Activated B cell treated with CpG ODN at 0.5 μM for 24 hours (primary cell): ENCODE data around the gene B3GNT7. TPM values are rescaled to one million over a fixed set of nuclear protein-coding genes. Genes with fewer than 3 reads are reported as not detected.

Source experiments
- ATAC-seq: fragments of 200-7000 bp; cut with Tn5 transposase; one replicate; pipeline ENCODE4 v1.10.0; 2021; ENCODE audit warnings: low read depth, mild to moderate bottlenecking, moderate library complexity
- CTCF ChIA-PET: fragments of 350-600 bp; sonication (Branson Sonifier 250); formaldehyde crosslinking; loops from one replicate; lab custom pipeline; 2021; ENCODE audit warnings: antibody characterized with exemption; lab: Charles Lee
- POLR2A ChIA-PET: fragments of 350-600 bp; sonication (Branson Sonifier 250); formaldehyde crosslinking; loops from one replicate; lab custom pipeline; 2021; ENCODE audit warnings: antibody characterized with exemption; lab: Charles Lee
- DNase-seq: peaks from one replicate; pipeline ENCODE4 v3.0.0; 2022
- H3K27ac Mint-ChIP-seq: one replicate; pipeline ENCODE4 v1.8.0; 2020; ENCODE audit warnings: mixed read lengths
- H3K27me3 Mint-ChIP-seq: one replicate; pipeline ENCODE4 v1.8.0; 2021; ENCODE audit warnings: mixed read lengths
- H3K36me3 Mint-ChIP-seq: one replicate; pipeline ENCODE4 v1.8.0; 2021; ENCODE audit warnings: low read depth, mixed read lengths
- H3K4me1 Mint-ChIP-seq: one replicate; pipeline ENCODE4 v1.8.0; 2021; ENCODE audit warnings: mixed read lengths
- H3K4me3 Mint-ChIP-seq: one replicate; pipeline ENCODE4 v1.8.0; 2020; ENCODE audit warnings: mild to moderate bottlenecking, mixed read lengths
- H3K9me3 Mint-ChIP-seq: one replicate; pipeline ENCODE4 v1.8.0; 2020; ENCODE audit warnings: mixed read lengths
- intact Hi-C: fragments of 100-400 bp; cut with micrococcal nuclease; formaldehyde crosslinking; loops from one replicate; pipeline ENCODE4 v1.15.1; 2024
- total RNA-seq: library from RNA; stranded (reverse); gene quantifications from 2 replicates; pipeline ENCODE4 v1.2.3, GENCODE V29; 2022
- TF ChIP-seq, protein P1 (sequence below): fragments of 200-600 bp; IDR thresholded peaks from one replicate; pipeline ENCODE4 v1.8.0; 2022; ENCODE audit warnings: antibody characterized with exemption, mild to moderate bottlenecking

Gene B3GNT7
- total RNA-seq, 1 donor from 2014 or later = 24.4 TPM

DNA sequence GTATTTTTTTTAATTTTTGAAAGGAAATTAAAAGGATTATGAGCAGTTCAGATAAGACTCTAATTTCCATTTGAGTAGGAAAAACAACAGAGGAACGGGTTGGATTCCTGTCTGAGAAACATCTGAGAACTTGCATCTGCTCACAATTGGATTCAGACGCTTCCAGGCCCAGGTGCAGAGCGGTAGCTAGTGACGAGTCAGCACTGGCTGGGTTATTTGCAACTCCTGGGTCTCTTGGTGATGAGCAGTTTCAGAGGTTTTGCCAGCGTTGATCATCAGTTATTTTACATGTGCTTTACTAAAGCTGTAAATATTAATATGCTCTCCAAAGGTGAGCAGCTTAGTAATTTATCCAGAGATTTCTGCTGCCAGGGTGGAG is 39.1 kb upstream of the B3GNT7 start:
- ChIA-PET POLR2A (no interaction called here), CTCF (no interaction called here)
- Mint-ChIP-seq H3K36me3 (no peaks in the 10 kb centered on the region), H3K27ac (no peak overlapping the region), H3K27me3 (no peaks in the 10 kb centered on the region), H3K9me3 (no peaks in the 10 kb centered on the region), H3K4me3 (no peak overlapping the region), H3K4me1 (peaks cover 4% of the 10 kb centered on the region)
- ATAC-seq = no peak
- DNase-seq = no peak
- intact Hi-C loops = no loop called here
- TF ChIP-seq, protein P1, sequence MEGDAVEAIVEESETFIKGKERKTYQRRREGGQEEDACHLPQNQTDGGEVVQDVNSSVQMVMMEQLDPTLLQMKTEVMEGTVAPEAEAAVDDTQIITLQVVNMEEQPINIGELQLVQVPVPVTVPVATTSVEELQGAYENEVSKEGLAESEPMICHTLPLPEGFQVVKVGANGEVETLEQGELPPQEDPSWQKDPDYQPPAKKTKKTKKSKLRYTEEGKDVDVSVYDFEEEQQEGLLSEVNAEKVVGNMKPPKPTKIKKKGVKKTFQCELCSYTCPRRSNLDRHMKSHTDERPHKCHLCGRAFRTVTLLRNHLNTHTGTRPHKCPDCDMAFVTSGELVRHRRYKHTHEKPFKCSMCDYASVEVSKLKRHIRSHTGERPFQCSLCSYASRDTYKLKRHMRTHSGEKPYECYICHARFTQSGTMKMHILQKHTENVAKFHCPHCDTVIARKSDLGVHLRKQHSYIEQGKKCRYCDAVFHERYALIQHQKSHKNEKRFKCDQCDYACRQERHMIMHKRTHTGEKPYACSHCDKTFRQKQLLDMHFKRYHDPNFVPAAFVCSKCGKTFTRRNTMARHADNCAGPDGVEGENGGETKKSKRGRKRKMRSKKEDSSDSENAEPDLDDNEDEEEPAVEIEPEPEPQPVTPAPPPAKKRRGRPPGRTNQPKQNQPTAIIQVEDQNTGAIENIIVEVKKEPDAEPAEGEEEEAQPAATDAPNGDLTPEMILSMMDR = no peak

DNA sequence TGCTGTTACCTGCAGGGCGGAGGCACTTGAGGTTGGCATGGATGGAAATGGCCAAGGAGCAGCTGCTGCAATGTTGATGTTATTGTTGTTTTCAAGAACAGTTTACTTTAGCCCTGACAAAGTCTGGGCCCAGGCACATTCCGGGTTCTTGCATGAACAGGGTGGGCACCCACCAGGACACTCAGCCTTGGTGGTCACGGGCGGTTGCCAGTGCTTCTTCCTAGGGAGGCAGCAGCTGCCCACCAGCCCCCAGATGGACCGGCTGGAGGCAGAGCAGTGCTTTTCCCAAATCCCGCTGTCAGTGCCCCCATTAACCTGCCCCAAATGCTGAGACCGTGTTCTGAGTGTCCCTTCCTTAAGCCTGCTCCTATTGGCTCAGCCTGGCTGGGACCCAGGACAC is 38.5 kb upstream of the B3GNT7 start:
- CTCF ChIA-PET = no interaction called here

DNA sequence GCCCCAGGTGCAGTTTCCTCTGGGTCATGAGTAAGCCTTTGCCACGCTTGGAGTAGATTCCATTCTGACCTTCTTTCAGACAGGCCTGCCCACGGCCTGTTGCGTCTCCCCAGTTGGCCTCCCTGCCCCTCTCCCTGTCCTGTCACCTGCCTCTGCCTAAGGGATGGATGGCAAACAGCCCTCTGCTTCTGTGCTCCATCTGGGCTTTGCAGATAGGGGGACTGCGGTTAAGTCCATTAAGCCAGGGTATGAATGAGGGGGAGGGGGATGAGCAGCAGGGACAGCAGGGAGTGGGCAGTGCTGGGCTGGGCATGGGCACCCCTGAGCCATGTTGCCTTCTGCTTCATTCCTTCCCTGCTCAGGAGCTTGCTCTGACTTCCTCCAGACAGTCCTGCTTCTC is 37.6 kb upstream of the B3GNT7 start:
- intact Hi-C loops = no loop called here
- H3K4me3 Mint-ChIP-seq = no peak overlapping the region
- H3K27me3 Mint-ChIP-seq = no peaks in the 10 kb centered on the region
- CTCF ChIA-PET = no interaction called here
- ATAC-seq = no peak
- no peaks in the 10 kb centered on the region for H3K9me3 Mint-ChIP-seq
- DNase-seq = no peak
- no peak overlapping the region for H3K27ac Mint-ChIP-seq
- no peaks in the 10 kb centered on the region for H3K36me3 Mint-ChIP-seq
- H3K4me1 Mint-ChIP-seq = peaks cover 19% of the 10 kb centered on the region
- TF ChIP-seq, protein P1 = no peak
- POLR2A ChIA-PET = no interaction called here

More for the DNA sequence above, 38.5 kb upstream of the B3GNT7 start:
- intact Hi-C loops = no loop called here
- Mint-ChIP-seq H3K4me3 (no peak overlapping the region), H3K27ac (no peak overlapping the region), H3K36me3 (no peaks in the 10 kb centered on the region), H3K9me3 (no peaks in the 10 kb centered on the region), H3K27me3 (no peaks in the 10 kb centered on the region), H3K4me1 (peaks cover 10% of the 10 kb centered on the region)
- TF ChIP-seq, protein P1 = no peak
- ATAC-seq (no peak), DNase-seq (no peak)
- POLR2A ChIA-PET = no interaction called here

DNA sequence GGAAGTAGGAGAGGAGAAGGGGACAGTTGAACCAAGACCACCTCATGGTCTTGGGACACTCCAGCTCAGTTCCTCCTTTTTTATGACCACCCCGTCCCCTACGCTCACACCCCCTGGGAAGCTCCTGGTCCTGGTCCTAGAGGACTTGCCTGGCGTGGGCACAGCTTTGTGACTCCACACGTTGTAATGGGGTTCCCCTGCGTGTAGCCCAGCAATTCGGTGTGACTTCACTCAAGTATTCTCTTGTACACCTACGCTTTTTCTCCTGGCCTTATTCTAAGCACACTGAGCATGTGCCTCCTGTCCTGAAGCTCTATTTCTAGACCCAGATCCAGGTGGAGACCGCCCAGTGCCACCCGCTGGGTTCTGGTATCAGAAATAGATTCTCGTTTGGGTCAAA is 36.1 kb upstream of the B3GNT7 start:
- Mint-ChIP-seq H3K4me3 (no peak overlapping the region), H3K36me3 (no peaks in the 10 kb centered on the region), H3K9me3 (no peaks in the 10 kb centered on the region), H3K4me1 (peaks cover 24% of the 10 kb centered on the region), H3K27ac (no peak overlapping the region), H3K27me3 (no peaks in the 10 kb centered on the region)
- TF ChIP-seq, protein P1 = no peak
- DNase-seq = no peak
- ATAC-seq = no peak
- ChIA-PET CTCF (no interaction called here), POLR2A (no interaction called here)
- intact Hi-C loops = no loop called here

DNA sequence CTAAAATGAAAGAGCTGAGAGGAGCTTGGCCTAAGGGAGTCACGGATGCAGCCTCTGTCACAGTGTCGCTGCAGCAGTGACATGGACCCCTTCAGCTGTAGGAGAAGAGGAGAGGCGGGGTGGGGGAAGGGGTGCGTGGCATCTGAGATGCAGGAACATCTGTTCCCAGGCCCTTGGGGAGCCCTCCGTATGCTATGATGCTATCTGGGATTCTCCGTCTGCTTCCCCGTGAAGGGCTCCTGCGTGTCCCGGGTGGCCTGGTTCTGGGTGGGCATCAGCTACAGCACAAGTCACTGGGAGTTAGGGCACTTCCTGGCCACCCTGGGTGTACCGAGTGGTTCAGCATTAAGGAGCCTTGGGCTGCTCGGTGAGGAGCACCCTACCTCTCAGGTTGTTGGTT is 35.6 kb upstream of the B3GNT7 start:
- Mint-ChIP-seq H3K27ac (no peak overlapping the region), H3K9me3 (no peaks in the 10 kb centered on the region), H3K4me1 (peaks cover 26% of the 10 kb centered on the region), H3K27me3 (no peaks in the 10 kb centered on the region), H3K4me3 (no peak overlapping the region), H3K36me3 (no peaks in the 10 kb centered on the region)
- ChIA-PET POLR2A (no interaction called here), CTCF (no interaction called here)
- DNase-seq (no peak), ATAC-seq (no peak)
- intact Hi-C loops = no loop called here
- TF ChIP-seq, protein P1 = no peak
